ENCODE results near the gene FOXN3.
"Not testable (repeated sequence)": the region's sequence is repeated elsewhere in the genome, so short reads cannot be mapped to it uniquely, and the experiment has no call there.

Gene FOXN3

GRCh38 chr14:89298056-89298834 is 118.8 kb downstream of the FOXN3 start:
- DNase-seq = peak; percentile 41

DNA sequence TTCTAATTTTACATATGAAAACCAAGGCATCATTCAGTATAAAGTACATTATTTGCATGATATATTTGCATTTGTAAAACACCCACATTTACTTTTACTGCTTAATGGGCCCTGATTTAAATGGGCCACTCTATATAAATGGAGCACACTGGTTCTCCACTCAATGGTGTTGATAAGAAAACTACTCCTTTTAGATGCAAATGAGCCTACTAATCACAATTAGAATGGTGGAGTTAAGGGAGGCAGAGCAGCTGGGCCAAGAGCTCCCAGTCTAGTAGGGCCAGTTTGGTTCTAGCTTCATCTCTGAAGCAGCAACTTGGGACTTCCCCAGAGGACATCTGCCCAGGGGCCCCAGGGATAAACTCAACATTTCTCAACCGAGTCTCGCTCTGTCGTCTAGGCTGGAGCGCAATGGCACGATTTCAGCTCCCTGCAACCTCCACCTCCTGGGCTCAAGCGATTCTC is 120.7 kb downstream of the FOXN3 start:
- DNase-seq = no peak

GRCh38 chr14:89294872-89295271 is 122.2 kb downstream of the FOXN3 start:
- DNase-seq = no peak

DNA sequence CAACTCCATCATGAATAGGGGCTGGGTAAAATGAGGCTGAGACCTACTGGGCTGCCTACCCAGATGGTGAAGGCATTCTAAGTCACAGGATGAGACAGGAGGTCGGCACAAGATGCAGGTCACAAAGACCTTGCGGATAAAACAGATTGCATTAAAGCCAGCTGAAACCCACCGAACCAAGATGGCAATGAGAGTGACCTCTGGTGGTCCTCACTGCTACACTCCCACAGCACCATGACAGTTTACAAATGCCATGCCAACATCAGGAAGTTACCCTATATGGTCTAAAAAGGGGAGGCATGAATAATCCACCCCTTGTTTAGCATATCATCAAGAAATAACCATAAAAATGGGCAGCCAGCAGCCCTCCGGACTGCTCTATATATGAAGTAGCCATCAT is 122.6 kb downstream of the FOXN3 start:
- not testable (repeated sequence) for DNase-seq

GRCh38 chr14:89294060-89294459 is 123.0 kb downstream of the FOXN3 start:
- DNase-seq = no peak

- no peak for DNase-seq
These were observed 123.6 kb downstream of the FOXN3 start for GRCh38 chr14:89293314-89293916.

GRCh38 chr14:89292579-89293313 is 124.3 kb downstream of the FOXN3 start:
- no peak for DNase-seq

DNA sequence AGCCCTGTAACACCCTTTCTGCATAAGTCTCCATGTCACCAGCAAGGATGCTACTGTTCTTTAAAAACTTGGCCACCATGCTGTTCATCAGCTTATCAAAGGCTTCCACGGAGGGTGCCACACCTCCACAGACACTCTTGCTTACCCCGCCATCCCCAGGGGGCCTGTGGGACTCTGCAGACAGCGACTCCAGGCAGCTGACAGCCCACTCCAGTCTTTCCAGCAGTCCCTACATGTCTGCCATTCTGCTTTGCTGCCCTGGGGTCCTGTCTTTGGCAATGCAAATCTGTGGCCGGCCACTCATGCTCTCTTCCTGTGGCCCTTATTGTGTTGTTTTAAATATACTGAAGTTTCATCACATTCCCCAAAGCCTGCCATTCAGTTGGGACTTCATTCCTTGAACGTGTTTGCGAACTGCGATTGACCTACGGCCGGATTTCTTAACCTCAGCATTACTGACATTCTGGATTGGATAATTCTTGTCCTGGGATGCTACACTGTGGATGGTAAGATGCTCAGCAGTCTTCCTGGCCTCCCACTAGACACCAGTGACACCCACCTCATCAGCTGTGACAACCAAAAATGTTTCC is 125.6 kb downstream of the FOXN3 start:
- no peak for DNase-seq

DNA sequence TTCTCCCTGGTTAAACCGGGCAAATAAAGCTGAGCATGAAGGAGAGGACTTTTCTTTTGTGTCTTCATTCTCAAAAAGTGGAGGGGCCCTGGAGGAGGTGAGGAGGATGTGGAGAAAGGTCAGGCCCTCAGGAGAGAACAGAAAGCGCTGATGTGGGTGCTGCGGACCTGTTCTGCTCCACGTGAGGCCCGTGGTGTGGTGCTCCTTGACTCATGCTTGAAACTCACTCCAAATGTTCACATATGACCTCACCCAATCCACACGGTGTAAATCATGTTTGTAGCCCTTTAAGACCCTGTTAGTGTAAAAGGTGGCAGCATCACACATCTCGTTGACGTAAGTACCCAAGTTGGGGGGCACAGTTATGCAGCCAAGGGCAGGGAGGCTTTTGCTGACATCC is 126.2 kb downstream of the FOXN3 start:
- DNase-seq = no peak

DNA sequence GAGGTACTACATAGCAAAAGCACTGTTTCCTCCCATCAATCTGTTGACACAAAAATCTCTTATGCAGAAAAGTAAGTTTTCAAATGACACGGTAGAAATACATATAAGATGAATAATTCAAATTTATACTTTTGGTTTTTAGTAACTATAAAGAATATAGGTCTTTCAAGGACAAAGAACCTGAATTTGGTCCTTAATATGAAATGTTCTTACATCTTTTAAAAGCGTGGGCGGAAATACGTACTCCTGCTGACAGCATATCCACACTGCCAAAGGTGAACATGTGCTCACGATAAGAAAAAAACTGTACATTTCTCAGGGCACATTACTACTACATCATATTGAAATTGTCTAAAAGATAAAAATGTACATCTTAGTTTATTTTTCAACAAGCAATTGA is 127.6 kb downstream of the FOXN3 start:
- no peak for DNase-seq

GRCh38 chr14:89288114-89288513 is 128.9 kb downstream of the FOXN3 start:
- DNase-seq = no peak

- peak; percentile 75 for DNase-seq
These were observed 132.5 kb downstream of the FOXN3 start for GRCh38 chr14:89284333-89285058.

- DNase-seq = peak; percentile 48
These were observed 133.5 kb downstream of the FOXN3 start for GRCh38 chr14:89283327-89284060.

GRCh38 chr14:89282191-89282590 is 134.8 kb downstream of the FOXN3 start:
- no peak for DNase-seq

GRCh38 chr14:89280600-89280999 is 136.4 kb downstream of the FOXN3 start:
- DNase-seq = no peak

DNA sequence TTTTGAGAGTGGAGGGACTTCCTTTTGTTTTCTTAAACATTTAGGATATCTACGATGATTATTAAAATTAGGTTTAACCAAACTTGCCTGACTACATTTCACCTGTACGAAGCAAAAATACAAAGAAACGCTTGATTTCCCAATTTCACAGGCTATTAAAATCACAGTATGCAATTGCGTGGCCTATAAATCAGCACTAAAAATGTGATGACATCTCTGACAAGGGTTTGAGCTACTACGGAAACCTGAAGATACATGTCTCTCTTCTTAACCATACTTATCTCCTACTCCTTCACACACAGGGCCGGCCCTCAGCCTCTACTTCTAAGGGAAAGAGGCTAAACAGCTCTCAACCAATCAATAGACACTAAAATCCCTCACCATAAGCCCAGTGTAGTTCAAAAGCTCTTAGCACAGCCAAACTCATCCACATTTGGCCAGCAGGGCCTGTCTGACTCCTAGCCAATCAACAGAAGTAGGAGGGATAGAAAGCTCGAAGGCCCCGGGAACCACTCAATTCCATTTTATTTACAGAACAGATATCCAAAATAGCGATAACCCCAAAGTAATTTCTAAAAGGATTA is 137.3 kb downstream of the FOXN3 start:
- DNase-seq = peak; percentile 70

DNA sequence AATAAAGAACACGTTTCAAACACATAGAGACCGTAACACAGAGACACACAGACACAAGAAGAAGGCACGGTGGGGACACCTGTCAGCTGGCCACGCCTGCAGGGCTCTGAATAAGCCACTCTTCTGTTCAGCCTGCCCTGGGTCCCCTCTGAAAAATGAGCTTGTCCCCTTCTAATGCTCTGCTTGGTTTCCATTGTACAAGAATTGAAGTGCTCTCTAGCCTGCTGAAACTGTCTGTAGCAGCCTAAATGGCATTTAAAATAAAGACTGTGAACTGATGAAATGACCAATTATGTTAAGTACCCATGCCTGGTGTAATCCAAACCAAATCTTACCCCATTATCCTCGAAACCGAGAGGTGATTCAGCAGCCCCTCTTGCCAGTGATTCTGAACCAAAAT is 139.8 kb downstream of the FOXN3 start:
- peak; percentile 46 for DNase-seq

DNA sequence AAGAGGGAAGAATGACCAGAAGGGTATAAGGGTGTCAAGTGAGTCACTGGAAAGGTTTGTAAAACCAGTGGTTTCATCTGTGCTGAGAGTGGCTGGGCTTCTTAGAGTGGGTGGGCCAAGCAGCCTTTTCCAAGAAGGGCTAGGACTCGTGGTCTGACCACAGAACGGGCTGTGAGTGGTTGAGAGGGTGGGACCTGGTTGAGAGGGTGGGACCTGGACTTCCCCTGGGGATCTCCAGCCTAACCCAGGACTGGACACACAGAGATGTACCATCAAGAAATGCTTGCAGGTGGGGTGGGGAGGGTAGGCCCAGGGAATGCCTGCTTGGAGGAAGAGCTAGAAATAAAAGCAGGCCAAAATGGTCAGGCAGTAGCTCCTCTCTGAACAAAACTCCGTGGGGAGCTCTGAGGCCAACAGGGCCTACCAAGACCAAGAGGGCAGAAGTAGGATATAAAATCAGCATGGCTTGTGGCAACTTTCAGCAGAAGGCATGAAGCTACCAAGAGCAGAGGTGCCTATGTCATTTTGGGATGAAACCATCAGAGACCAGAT is 140.5 kb downstream of the FOXN3 start:
- no peak for DNase-seq

- peak; percentile 62 for DNase-seq
These were observed 146.4 kb downstream of the FOXN3 start for GRCh38 chr14:89270439-89271227.

DNA sequence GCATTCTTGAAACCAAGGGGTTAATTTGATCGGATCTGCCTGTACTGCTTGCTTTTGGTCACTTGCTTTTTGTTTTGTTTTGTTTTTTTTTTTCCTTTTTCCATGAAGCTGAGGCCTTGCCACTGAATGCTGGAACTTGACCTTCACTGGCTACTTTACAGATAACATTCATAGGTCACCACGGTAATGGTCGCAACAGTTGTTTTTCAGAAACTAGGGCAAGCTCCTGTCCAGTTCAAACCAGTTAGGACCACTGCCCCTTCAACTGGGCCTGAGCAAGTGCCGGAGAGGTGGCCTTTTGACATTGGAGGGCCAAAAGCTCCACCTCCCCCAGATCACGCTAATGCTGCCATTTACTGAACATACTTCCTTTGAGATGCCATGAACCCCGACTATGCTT is 147.6 kb downstream of the FOXN3 start:
- no peak for DNase-seq

Data from NCI-H69 (cell line).